Measurements from ENCODE around the gene ATAD3B.

DNA sequence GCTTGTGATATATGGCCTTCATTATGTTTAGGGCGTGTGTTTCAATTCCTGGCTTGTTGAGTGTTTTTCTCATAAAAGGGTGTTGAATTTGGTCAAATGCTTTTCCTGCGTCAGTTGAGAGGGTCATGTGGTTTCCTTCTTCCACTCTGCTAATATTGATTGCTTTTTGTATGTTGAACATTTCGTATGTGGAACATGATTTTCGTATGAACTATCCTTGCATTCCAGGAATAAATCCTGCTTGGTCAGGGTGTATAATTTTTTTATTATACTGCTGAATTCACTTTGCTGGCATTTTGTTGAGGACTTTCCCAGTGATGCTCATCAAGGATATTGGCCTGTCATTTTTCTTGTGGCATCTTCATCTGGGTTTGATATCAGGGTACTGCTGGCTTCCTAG is 35.7 kb downstream of the ATAD3B start:
- TF ChIP-seq JUND (IDR thresholded peaks at IDR 0.05) (no peak), TAF1 (conservative IDR thresholded peaks at IDR 0.05) (no peak), RXRA (IDR thresholded peaks at IDR 0.05) (no peak), SP1 (IDR thresholded peaks at IDR 0.05) (no peak), HNF4G (IDR thresholded peaks at IDR 0.05) (no peak), NR2F2 (IDR thresholded peaks at IDR 0.05) (no peak), GABPA (IDR thresholded peaks at IDR 0.05 in 1 of 2, conservative IDR thresholded peaks at IDR 0.05 in 1 of 2) (no peak), YY1 (IDR thresholded peaks at IDR 0.05) (no peak)
- TF ChIP-seq, protein P1, sequence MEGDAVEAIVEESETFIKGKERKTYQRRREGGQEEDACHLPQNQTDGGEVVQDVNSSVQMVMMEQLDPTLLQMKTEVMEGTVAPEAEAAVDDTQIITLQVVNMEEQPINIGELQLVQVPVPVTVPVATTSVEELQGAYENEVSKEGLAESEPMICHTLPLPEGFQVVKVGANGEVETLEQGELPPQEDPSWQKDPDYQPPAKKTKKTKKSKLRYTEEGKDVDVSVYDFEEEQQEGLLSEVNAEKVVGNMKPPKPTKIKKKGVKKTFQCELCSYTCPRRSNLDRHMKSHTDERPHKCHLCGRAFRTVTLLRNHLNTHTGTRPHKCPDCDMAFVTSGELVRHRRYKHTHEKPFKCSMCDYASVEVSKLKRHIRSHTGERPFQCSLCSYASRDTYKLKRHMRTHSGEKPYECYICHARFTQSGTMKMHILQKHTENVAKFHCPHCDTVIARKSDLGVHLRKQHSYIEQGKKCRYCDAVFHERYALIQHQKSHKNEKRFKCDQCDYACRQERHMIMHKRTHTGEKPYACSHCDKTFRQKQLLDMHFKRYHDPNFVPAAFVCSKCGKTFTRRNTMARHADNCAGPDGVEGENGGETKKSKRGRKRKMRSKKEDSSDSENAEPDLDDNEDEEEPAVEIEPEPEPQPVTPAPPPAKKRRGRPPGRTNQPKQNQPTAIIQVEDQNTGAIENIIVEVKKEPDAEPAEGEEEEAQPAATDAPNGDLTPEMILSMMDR (IDR thresholded peaks at IDR 0.05; ENCODE audit: low read depth, low read length, missing input control), result no peak
- TF ChIP-seq, protein P2, sequence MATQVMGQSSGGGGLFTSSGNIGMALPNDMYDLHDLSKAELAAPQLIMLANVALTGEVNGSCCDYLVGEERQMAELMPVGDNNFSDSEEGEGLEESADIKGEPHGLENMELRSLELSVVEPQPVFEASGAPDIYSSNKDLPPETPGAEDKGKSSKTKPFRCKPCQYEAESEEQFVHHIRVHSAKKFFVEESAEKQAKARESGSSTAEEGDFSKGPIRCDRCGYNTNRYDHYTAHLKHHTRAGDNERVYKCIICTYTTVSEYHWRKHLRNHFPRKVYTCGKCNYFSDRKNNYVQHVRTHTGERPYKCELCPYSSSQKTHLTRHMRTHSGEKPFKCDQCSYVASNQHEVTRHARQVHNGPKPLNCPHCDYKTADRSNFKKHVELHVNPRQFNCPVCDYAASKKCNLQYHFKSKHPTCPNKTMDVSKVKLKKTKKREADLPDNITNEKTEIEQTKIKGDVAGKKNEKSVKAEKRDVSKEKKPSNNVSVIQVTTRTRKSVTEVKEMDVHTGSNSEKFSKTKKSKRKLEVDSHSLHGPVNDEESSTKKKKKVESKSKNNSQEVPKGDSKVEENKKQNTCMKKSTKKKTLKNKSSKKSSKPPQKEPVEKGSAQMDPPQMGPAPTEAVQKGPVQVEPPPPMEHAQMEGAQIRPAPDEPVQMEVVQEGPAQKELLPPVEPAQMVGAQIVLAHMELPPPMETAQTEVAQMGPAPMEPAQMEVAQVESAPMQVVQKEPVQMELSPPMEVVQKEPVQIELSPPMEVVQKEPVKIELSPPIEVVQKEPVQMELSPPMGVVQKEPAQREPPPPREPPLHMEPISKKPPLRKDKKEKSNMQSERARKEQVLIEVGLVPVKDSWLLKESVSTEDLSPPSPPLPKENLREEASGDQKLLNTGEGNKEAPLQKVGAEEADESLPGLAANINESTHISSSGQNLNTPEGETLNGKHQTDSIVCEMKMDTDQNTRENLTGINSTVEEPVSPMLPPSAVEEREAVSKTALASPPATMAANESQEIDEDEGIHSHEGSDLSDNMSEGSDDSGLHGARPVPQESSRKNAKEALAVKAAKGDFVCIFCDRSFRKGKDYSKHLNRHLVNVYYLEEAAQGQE (IDR thresholded peaks at IDR 0.05), result no peak
- TF ChIP-seq, protein P3, sequence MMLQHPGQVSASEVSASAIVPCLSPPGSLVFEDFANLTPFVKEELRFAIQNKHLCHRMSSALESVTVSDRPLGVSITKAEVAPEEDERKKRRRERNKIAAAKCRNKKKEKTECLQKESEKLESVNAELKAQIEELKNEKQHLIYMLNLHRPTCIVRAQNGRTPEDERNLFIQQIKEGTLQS (IDR thresholded peaks at IDR 0.05), result no peak
- TF ChIP-seq, protein P4, sequence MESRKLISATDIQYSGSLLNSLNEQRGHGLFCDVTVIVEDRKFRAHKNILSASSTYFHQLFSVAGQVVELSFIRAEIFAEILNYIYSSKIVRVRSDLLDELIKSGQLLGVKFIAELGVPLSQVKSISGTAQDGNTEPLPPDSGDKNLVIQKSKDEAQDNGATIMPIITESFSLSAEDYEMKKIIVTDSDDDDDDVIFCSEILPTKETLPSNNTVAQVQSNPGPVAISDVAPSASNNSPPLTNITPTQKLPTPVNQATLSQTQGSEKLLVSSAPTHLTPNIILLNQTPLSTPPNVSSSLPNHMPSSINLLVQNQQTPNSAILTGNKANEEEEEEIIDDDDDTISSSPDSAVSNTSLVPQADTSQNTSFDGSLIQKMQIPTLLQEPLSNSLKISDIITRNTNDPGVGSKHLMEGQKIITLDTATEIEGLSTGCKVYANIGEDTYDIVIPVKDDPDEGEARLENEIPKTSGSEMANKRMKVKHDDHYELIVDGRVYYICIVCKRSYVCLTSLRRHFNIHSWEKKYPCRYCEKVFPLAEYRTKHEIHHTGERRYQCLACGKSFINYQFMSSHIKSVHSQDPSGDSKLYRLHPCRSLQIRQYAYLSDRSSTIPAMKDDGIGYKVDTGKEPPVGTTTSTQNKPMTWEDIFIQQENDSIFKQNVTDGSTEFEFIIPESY (IDR thresholded peaks at IDR 0.05), result no peak

All from liver (tissue), 3 donors.